ENCODE measurements around the gene SLC7A10. TPM values are rescaled to one million over a fixed set of nuclear protein-coding genes. Genes with fewer than 3 reads are reported as not detected.

SLC7A10 gene
- total RNA-seq, 1 experiment from 2014 or later, result 2.9 TPM

DNA sequence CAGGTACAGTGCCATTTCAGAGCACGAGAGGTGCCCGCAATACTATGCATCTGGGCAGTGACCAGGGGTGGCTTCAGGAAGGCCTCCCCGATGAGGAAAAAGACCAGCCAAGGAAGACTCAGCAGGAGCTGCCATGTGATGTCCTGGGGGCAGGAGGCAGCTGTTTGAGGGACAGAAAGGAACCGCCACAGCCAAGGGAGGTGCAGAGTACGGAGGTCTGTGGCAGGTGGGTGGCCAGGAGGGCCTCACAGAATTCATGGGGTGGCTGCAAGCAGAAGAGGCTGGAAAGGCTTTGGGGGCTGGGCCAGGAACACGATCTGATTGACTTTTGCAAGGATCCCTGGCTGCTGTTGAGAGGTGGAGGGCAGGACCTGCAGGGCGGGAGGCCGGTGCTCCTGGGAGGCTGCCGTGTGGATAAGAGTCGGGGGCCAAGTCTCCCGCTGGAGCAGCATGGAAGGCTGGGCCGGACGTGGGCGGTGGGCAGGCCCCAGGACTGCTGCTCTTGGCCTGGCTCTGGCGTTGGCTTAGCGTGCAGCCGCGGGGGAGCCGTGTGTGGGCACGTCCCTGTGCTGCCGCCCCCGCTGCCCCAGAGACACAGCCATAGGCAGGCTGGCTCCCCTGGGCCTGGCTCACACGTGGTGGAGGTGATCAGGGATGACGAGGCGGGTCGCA is 47.6 kb upstream of the SLC7A10 start:
- H3K23ac ChIP-seq (ENCODE audit: insufficient read length, low read depth, low read length), result no peak overlapping the region
- H3K4me3 Mint-ChIP-seq, result peak overlapping the region in 1 of 2 experiments; percentile 6; a peak in 2 of 5 replicates
- H2BK15ac ChIP-seq (ENCODE audit: low read depth, low read length), result no peak overlapping the region
- H2AK5ac ChIP-seq (ENCODE audit: insufficient read length, low read length), result no peak overlapping the region
- no peak overlapping the region for H3K4me2 ChIP-seq (ENCODE audit: insufficient read depth, insufficient read length, low read length)
- TF ChIP-seq, protein P1, sequence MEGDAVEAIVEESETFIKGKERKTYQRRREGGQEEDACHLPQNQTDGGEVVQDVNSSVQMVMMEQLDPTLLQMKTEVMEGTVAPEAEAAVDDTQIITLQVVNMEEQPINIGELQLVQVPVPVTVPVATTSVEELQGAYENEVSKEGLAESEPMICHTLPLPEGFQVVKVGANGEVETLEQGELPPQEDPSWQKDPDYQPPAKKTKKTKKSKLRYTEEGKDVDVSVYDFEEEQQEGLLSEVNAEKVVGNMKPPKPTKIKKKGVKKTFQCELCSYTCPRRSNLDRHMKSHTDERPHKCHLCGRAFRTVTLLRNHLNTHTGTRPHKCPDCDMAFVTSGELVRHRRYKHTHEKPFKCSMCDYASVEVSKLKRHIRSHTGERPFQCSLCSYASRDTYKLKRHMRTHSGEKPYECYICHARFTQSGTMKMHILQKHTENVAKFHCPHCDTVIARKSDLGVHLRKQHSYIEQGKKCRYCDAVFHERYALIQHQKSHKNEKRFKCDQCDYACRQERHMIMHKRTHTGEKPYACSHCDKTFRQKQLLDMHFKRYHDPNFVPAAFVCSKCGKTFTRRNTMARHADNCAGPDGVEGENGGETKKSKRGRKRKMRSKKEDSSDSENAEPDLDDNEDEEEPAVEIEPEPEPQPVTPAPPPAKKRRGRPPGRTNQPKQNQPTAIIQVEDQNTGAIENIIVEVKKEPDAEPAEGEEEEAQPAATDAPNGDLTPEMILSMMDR (conservative IDR thresholded peaks at IDR 0.05), result no peak
- no peaks in the 10 kb centered on the region for H4K20me1 ChIP-seq (ENCODE audit: control insufficient read depth, insufficient read depth, insufficient read length)
- no peak overlapping the region for H2AFZ ChIP-seq (ENCODE audit: low read length)
- no peaks in the 10 kb centered on the region for H3K9me3 ChIP-seq (ENCODE audit: control insufficient read depth, low read depth, low read length)
- no peak overlapping the region for H4K91ac ChIP-seq (ENCODE audit: insufficient read length, low read depth, low read length)
- H3K14ac ChIP-seq (ENCODE audit: insufficient read depth, low read length), result no peak overlapping the region; the same call in 1 of the 2 replicates
- no peak overlapping the region for H3K27ac Mint-ChIP-seq
- H2BK12ac ChIP-seq (ENCODE audit: insufficient read length, low read depth, low read length), result no peak overlapping the region
- H3K56ac ChIP-seq (ENCODE audit: insufficient read length, low read depth, low read length), result no peak overlapping the region
- H4K8ac ChIP-seq (replicated peaks; ENCODE audit: insufficient read length, low read depth, low read length), result no peak overlapping the region
- no peak for DNase-seq
- H3K27me3 ChIP-seq (ENCODE audit: insufficient read depth, low read length), result no peaks in the 10 kb centered on the region
- H3K4ac ChIP-seq (ENCODE audit: low read depth, low read length), result no peak overlapping the region
- H3K4me1 ChIP-seq (ENCODE audit: insufficient read depth, low read length), result no peaks in the 10 kb centered on the region
- no peak overlapping the region for H4K5ac ChIP-seq (ENCODE audit: insufficient read length, low read depth, low read length)
- H3K79me1 ChIP-seq (ENCODE audit: insufficient read depth, low read depth, low read length, poor library complexity, severe bottlenecking), result no peaks in the 10 kb centered on the region
- H3K36me3 Mint-ChIP-seq (ENCODE audit: insufficient read depth in 1 of 3, low read depth in 3 of 3), result no peaks in the 10 kb centered on the region
- no peak overlapping the region for H3K27ac ChIP-seq (ENCODE audit: insufficient read length, low read depth, low read length)
- no peaks in the 10 kb centered on the region; a peak in 1 of 5 replicates for H3K9me3 Mint-ChIP-seq
- H3K79me2 ChIP-seq (ENCODE audit: insufficient read depth, low read length), result no peaks in the 10 kb centered on the region
- H3T11ph ChIP-seq (ENCODE audit: low read length), result no peak overlapping the region
- no CpG with 5 or more reads among the region's 26 CpGs for WGBS (ENCODE audit: extremely low coverage, insufficient read length, low lambda C conversion rate)
- no peak overlapping the region for H2BK20ac ChIP-seq (ENCODE audit: low read depth, low read length, poor library complexity, severe bottlenecking)
- H3K18ac ChIP-seq (ENCODE audit: insufficient read length, low read depth, low read length), result no peak overlapping the region
- H3K23me2 ChIP-seq (ENCODE audit: insufficient read length, low read depth, low read length, poor library complexity, severe bottlenecking), result no peaks in the 10 kb centered on the region
- H2BK120ac ChIP-seq (ENCODE audit: low read depth, low read length, poor library complexity, severe bottlenecking), result no peak overlapping the region
- peaks cover 1% of the 10 kb centered on the region; the same call in 1 of the 2 replicates for H3K27me3 Mint-ChIP-seq (ENCODE audit: low read depth)
- H3K9ac ChIP-seq (ENCODE audit: extremely low read depth, insufficient read length, low read length), result no peak overlapping the region
- H2BK5ac ChIP-seq (ENCODE audit: insufficient read length, low read length), result no peak overlapping the region
- peaks cover 26 to 34% of the 10 kb centered on the region in 2 experiments for H3K4me1 Mint-ChIP-seq
